ENCODE results near the gene TRAIP. TPM values are rescaled to one million over a fixed set of nuclear protein-coding genes. Genes with fewer than 3 reads are reported as not detected.

Gene TRAIP
- total RNA-seq, 1 donor from 2014 or later, result 2.8 TPM

- peak; percentile 51 for DNase-seq
These were observed 42.7 kb downstream of the TRAIP start, which contains the start of gene UBA7 for GRCh38 chr3:49813497-49814174. TSS of gene UBA7 (minus strand) at chr3:49813953. CDS start at chr3:49813787, 166 bp downstream.

- no peak for DNase-seq
These were observed 43.4 kb downstream of the TRAIP start for GRCh38 chr3:49812916-49813496.

GRCh38 chr3:49807431-49808114 lies 48.8 kb downstream of the TRAIP start:
- no peak for DNase-seq

- DNase-seq, result no peak
These were observed 49.5 kb downstream of the TRAIP start for GRCh38 chr3:49806850-49807249.

GRCh38 chr3:49805897-49806701 lies 50.3 kb downstream of the TRAIP start:
- peak; percentile 85 for DNase-seq

GRCh38 chr3:49805367-49805782 lies 51.0 kb downstream of the TRAIP start:
- peak; percentile 98 for DNase-seq

- DNase-seq, result no peak
These were observed 52.0 kb downstream of the TRAIP start for GRCh38 chr3:49804141-49805041.

GRCh38 chr3:49803465-49804140 lies 52.8 kb downstream of the TRAIP start:
- DNase-seq, result peak; percentile 31

GRCh38 chr3:49802719-49803464 lies 53.5 kb downstream of the TRAIP start, which contains the start of gene INKA1:
TSS of gene INKA1 (plus strand) at chr3:49803261. CDS start at chr3:49803393, 132 bp downstream.
- DNase-seq, result peak; percentile 81

GRCh38 chr3:49801160-49801559 lies 55.2 kb downstream of the TRAIP start:
- DNase-seq, result no peak

- DNase-seq, result no peak
These were observed 56.6 kb downstream of the TRAIP start, which contains the start of gene CDHR4 for GRCh38 chr3:49799761-49800160. TSS of gene CDHR4 (minus strand) at chr3:49799873. CDS start at chr3:49799812, 61 bp downstream.

GRCh38 chr3:49799105-49799504 lies 57.3 kb downstream of the TRAIP start:
- no peak for DNase-seq

- no peak for DNase-seq
These were observed 61.1 kb downstream of the TRAIP start for GRCh38 chr3:49794926-49795905.

- no peak for DNase-seq
These were observed 61.9 kb downstream of the TRAIP start for GRCh38 chr3:49794431-49794830.

GRCh38 chr3:49793486-49794085 lies 62.8 kb downstream of the TRAIP start:
- DNase-seq, result no peak

- no peak for DNase-seq
These were observed 63.8 kb downstream of the TRAIP start for GRCh38 chr3:49792371-49793150.

GRCh38 chr3:49791571-49791970 lies 64.8 kb downstream of the TRAIP start:
- DNase-seq, result no peak
